Endothelial cell of umbilical vein (primary cell): ENCODE data around the gene GCAT. TPM values are rescaled to one million over a fixed set of nuclear protein-coding genes. Genes with fewer than 3 reads are reported as not detected.

Experiments used
- BruUV-seq: library from RNA; stranded (reverse); fragments of 400-500 nt; replicated peaks from 2 replicates; lab custom pipeline; 2021; lab: Mats Ljungman, UMichigan
- CTCF ChIA-PET: fragments of 300-600, 350-600 bp; sonication (Branson Sonifier 250); formaldehyde crosslinking; loops from one replicate; lab custom pipeline; 2021; ENCODE audit warnings: antibody characterized with exemption, inconsistent platforms; lab: Charles Lee
- POLR2A ChIA-PET: fragments of 300-600, 350-600 bp; sonication (Branson Sonifier 250); formaldehyde crosslinking; loops from one replicate; lab custom pipeline; 2021; ENCODE audit warnings: antibody characterized with exemption, inconsistent platforms; lab: Charles Lee
- DNase-seq: peaks from one replicate; pipeline ENCODE4 v3.0.0-alpha.2; 2011; ENCODE audit warnings: low read depth, low spot score
- FAIRE-seq: peaks from 2 replicates; lab custom pipeline; 2011; peaks lifted over from hg19 to GRCh38; lab: Jason Lieb, UNC
- H2AFZ ChIP-seq: 2 replicates; pipeline ENCODE4 v1.6.0; 2012; ENCODE audit warnings: low read depth, low read length, control low read depth, inconsistent platforms
- H3K27ac ChIP-seq: 2 replicates; pipeline ENCODE4 v1.5.1; 2011; ENCODE audit warnings: low read depth, mild to moderate bottlenecking, control low read depth, low read length, moderate library complexity; ENCODE audit not compliant: insufficient read depth
- H3K27me3 ChIP-seq, 2 experiments: 2 replicates each; pipeline versions ENCODE4 v1.6.0 to v1.6.1; 2011; ENCODE audit warnings: low read length in 2 of 2, mixed read lengths in 1 of 2; ENCODE audit not compliant: control insufficient read depth in 2 of 2, insufficient read depth in 2 of 2
- H3K36me3 ChIP-seq, 2 experiments: 2 replicates in 1 of 2; 3 replicates in 1 of 2; pipeline ENCODE4 v1.5.1; 2011; ENCODE audit warnings: low read length in 2 of 2, mild to moderate bottlenecking in 1 of 2, moderate library complexity in 1 of 2; ENCODE audit not compliant: control insufficient read depth in 2 of 2, insufficient read depth in 2 of 2; ENCODE audit errors: extremely low read depth in 1 of 2
- H3K4me1 ChIP-seq: 3 replicates; pipeline ENCODE4 v1.5.1; 2011; ENCODE audit warnings: mild to moderate bottlenecking, low read length; ENCODE audit not compliant: control insufficient read depth, insufficient read depth; ENCODE audit errors: extremely low read depth
- H3K4me2 ChIP-seq: 2 replicates; pipeline ENCODE4 v1.6.1; 2011; ENCODE audit warnings: low read length, control low read depth, mixed read lengths; ENCODE audit not compliant: insufficient read depth
- H3K4me3 ChIP-seq, 3 experiments: fragments of 200-600 bp in 1 of 3; sonication (generic), shearing (Covaris generic) in 1 of 3; replicated peaks in 1 of 3; 2 replicates each; pipeline ENCODE4 v1.5.1; 2011 to 2016; ENCODE audit warnings: control low read depth in 3 of 3, low read length in 3 of 3, mild to moderate bottlenecking in 2 of 3, inconsistent platforms in 1 of 3, low read depth in 1 of 3, moderate library complexity in 1 of 3; ENCODE audit not compliant: insufficient read depth in 1 of 3
- H3K79me2 ChIP-seq: 2 replicates; pipeline ENCODE4 v1.6.0; 2012; ENCODE audit warnings: low read length, inconsistent platforms; ENCODE audit not compliant: control insufficient read depth, insufficient read depth
- H3K9ac ChIP-seq: replicated peaks from 2 replicates; pipeline ENCODE3; 2011; ENCODE audit warnings: low read length, control low read depth; ENCODE audit not compliant: insufficient read depth; ENCODE audit errors: extremely low read depth
- H3K9me1 ChIP-seq: replicated peaks from 3 replicates; pipeline ENCODE4 v1.6.0; 2011; ENCODE audit warnings: mild to moderate bottlenecking, low read length; ENCODE audit not compliant: control insufficient read depth, insufficient read depth; ENCODE audit errors: extremely low read depth
- H3K9me3 ChIP-seq: replicated peaks from 2 replicates; pipeline ENCODE4 v1.5.1; 2012; ENCODE audit warnings: low read length, inconsistent platforms; ENCODE audit not compliant: control insufficient read depth, insufficient read depth
- H4K20me1 ChIP-seq: replicated peaks from 2 replicates; pipeline ENCODE3; 2011; ENCODE audit warnings: mild to moderate bottlenecking, low read length; ENCODE audit not compliant: control insufficient read depth, insufficient read depth; ENCODE audit errors: extremely low read depth
- CTCF ChIP-seq, 2 donors: IDR thresholded peaks; 1 replicate in 1 of 2; 2 replicates in 1 of 2; pipeline ENCODE4 v1.5.1; 2011; ENCODE audit warnings: low read length in 2 of 2, mild to moderate bottlenecking in 2 of 2, moderate library complexity in 2 of 2, control low read depth in 1 of 2, inconsistent platforms in 1 of 2, low read depth in 1 of 2; ENCODE audit not compliant: insufficient read depth in 1 of 2; ENCODE audit errors: extremely low read depth in 1 of 2
- EZH2 ChIP-seq: IDR thresholded peaks from 2 replicates; pipeline ENCODE4 v1.6.1; 2012; ENCODE audit warnings: borderline replicate concordance, low read depth, mild to moderate bottlenecking, moderate library complexity, low read length, inconsistent platforms; ENCODE audit not compliant: severe bottlenecking
- FOS ChIP-seq: IDR thresholded peaks from 2 replicates; pipeline ENCODE4 v1.6.1; 2011; ENCODE audit warnings: mild to moderate bottlenecking, low read length, moderate library complexity, borderline replicate concordance; ENCODE audit not compliant: insufficient read depth
- GATA2 ChIP-seq: IDR thresholded peaks from 2 replicates; pipeline ENCODE4 v1.7.0; 2011; ENCODE audit warnings: low read depth, mild to moderate bottlenecking, moderate library complexity, mixed read lengths, low read length; ENCODE audit not compliant: insufficient read length, insufficient read depth
- JUN ChIP-seq: IDR thresholded peaks from 2 replicates; pipeline ENCODE4 v1.6.1; 2011; ENCODE audit warnings: borderline replicate concordance, low read depth; ENCODE audit not compliant: insufficient read length, insufficient read depth
- MAX ChIP-seq: IDR thresholded peaks from 2 replicates; pipeline ENCODE4 v1.6.1; 2011; ENCODE audit not compliant: insufficient read depth, insufficient read length
- MYC ChIP-seq: IDR thresholded peaks from one replicate; pipeline ENCODE4 v1.6.1; 2011; ENCODE audit warnings: mild to moderate bottlenecking, low read depth, low read length
- POLR2A ChIP-seq: IDR thresholded peaks from 2 replicates; pipeline ENCODE4 v1.6.1; 2012; ENCODE audit warnings: low read depth, mild to moderate bottlenecking, control low read depth, low read length
- POLR2AphosphoS5 ChIP-seq: IDR thresholded peaks from 2 replicates; pipeline ENCODE4 v1.6.1; 2012; ENCODE audit warnings: low read depth, mild to moderate bottlenecking, control low read depth, low read length, moderate library complexity; ENCODE audit not compliant: insufficient read depth
- dilution Hi-C: fragments of 300-500 bp; cut with MboI; formaldehyde crosslinking; loops from one replicate; pipeline ENCODE4 v1.15.0; 2019; ENCODE audit warnings: low sequenced_read_pairs; ENCODE audit not compliant: extremely low pct_ligation_motif_present
- intact Hi-C: fragments of 100-400 bp; cut with micrococcal nuclease; formaldehyde crosslinking; loops from one replicate; pipeline ENCODE4 v1.10.0; 2022
- polyA plus RNA-seq, 4 experiments: library from polyadenylated mRNA; depleted of rRNA in 3 of 4; stranded (reverse) in 3 of 4; unstranded in 1 of 4; fragments of >200 nt; gene quantifications; 2 replicates each; pipeline versions ENCODE4 v1.2.1 to v1.2.3, GENCODE V29; 2011 to 2012; ENCODE audit warnings: missing spikeins in 1 of 4
- total RNA-seq: library from RNA; stranded (reverse); gene quantifications from 2 replicates; pipeline ENCODE4 v1.2.3, GENCODE V29; 2021

The GCAT gene
- total and polyA plus RNA-seq, 2 donors (not counting 3 experiments of a cell fraction or from before 2014, with no cell fraction given) = 19.7 TPM

- H3K36me3 ChIP-seq = peaks cover 21 to 29% of the 10 kb centered on the region in 2 experiments
- CTCF ChIA-PET = no interaction called here
Measured at GRCh38 chr22:37850801-37851200, 43.1 kb downstream of the GCAT start.

More at GRCh38 chr22:37850801-37851200, 43.1 kb downstream of the GCAT start:
- no peak overlapping the region for H3K9ac ChIP-seq
- dilution Hi-C loops (no loop called here), intact Hi-C loops (no loop called here)
- FAIRE-seq (no peak), DNase-seq (no peak)
- H3K4me1 ChIP-seq = peaks cover 17% of the 10 kb centered on the region
- H3K9me1 ChIP-seq = no peaks in the 10 kb centered on the region
- no peak overlapping the region for H3K27ac ChIP-seq
- no peak overlapping the region for H2AFZ ChIP-seq
- no peaks in the 10 kb centered on the region for H3K9me3 ChIP-seq
- H3K4me2 ChIP-seq = peak overlapping the region; percentile 94
- no peak overlapping the region for H3K4me3 ChIP-seq
- no peaks in the 10 kb centered on the region for H3K27me3 ChIP-seq
- no TSS peak for BruUV-seq
- H4K20me1 ChIP-seq = peaks cover 7% of the 10 kb centered on the region
- H3K79me2 ChIP-seq = peaks cover 65% of the 10 kb centered on the region
- TF ChIP-seq MYC (no peak), GATA2 (no peak), POLR2A (no peak), JUN (no peak), FOS (no peak), EZH2 (no peak), POLR2AphosphoS5 (no peak), MAX (no peak), CTCF (IDR thresholded peaks at IDR 0.05; ENCODE audit: extremely low read depth in 1 of 2, insufficient read depth in 1 of 2, low read depth in 1 of 2, low read length in 2 of 2) (no peak)
- POLR2A ChIA-PET = no interaction called here
